HG03469 (cell line): Measurements from ENCODE around the gene KRTAP23-1.

Experiments
- ATAC-seq: cut with Tn5 transposase; IDR thresholded peaks from one replicate; pipeline ENCODE4 v1.9.1; 2021; ENCODE audit warnings: mild to moderate bottlenecking, moderate library complexity, moderate number of reproducible peaks; ENCODE audit not compliant: unreplicated experiment

Gene KRTAP23-1

GRCh38 chr21:30315701-30316100 lies 32.7 kb downstream of the KRTAP23-1 start:
- ATAC-seq: no peak

GRCh38 chr21:30306884-30307283 lies 41.5 kb downstream of the KRTAP23-1 start:
- ATAC-seq: no peak

- no peak for ATAC-seq
These were observed 43.3 kb downstream of the KRTAP23-1 start for GRCh38 chr21:30305136-30305535.
